ENCODE results near the gene GTPBP4.
A peak's percentile ranks its signal among the peaks of the same experiment; 100 is the strongest.

The GTPBP4 gene

GRCh38 chr10:974785-975074, 13.5 kb upstream of the GTPBP4 start:
- no peak overlapping the region for H3K4me3 ChIP-seq (ENCODE audit: low read depth, low read length)
- TF ChIP-seq MYC (IDR thresholded peaks at IDR 0.05; ENCODE audit: low read depth, low read length) = no peak
- DNase-seq (ENCODE audit: low read depth) = no peak

GRCh38 chr10:976316-976715, 11.9 kb upstream of the GTPBP4 start:
- TF ChIP-seq POLR2A (IDR thresholded peaks at IDR 0.05; ENCODE audit: extremely low read depth, insufficient read length) (no peak), CTCF (IDR thresholded peaks at IDR 0.05; ENCODE audit: low read depth, low read length) (no peak), MYC (IDR thresholded peaks at IDR 0.05; ENCODE audit: low read depth, low read length) (no peak)
- TF ChIP-seq, protein P1, sequence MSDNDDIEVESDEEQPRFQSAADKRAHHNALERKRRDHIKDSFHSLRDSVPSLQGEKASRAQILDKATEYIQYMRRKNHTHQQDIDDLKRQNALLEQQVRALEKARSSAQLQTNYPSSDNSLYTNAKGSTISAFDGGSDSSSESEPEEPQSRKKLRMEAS (IDR thresholded peaks at IDR 0.05; ENCODE audit: low read depth, low read length) = no peak
- DNase-seq (ENCODE audit: low read depth) = no peak
- H3K4me3 ChIP-seq (ENCODE audit: low read depth, low read length) = no peak overlapping the region

DNA sequence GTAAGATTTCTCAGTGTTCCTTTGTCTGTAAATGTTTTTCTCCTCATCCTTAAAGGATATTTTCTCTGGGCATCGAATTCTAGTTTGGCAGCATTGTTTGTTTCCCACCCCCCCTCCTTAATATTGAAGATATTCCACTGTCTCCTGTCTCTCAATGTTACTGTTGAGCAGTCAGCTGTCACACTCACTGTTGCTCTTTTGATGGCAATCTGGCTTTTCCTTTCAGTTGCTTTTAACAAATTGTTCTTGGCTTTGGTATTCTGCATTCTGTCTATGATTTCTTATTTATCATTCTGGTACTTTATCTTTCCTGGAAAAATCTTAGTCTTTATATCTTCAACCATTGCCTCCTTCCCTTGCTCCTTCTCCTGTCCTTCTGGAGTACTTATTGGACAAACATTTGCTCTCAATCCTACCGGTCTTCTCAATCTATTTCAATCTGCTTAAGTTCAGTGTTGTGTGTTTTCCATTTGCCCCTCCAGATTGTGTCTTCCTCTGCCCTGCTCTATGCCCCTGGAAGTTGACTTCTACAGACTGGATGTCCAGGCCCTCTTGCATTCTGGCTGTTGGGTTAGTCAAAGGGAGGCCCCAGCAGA, 9.3 kb upstream of the GTPBP4 start:
- TF ChIP-seq MYC (IDR thresholded peaks at IDR 0.05; ENCODE audit: low read depth, low read length) = no peak
- TF ChIP-seq, protein P1 (IDR thresholded peaks at IDR 0.05; ENCODE audit: low read depth, low read length) = no peak
- no peak for TF ChIP-seq POLR2A (IDR thresholded peaks at IDR 0.05; ENCODE audit: extremely low read depth, insufficient read length)
- TF ChIP-seq CTCF (IDR thresholded peaks at IDR 0.05; ENCODE audit: low read depth, low read length) = no peak
- DNase-seq (ENCODE audit: low read depth) = peak; percentile 29
- no peak overlapping the region for H3K4me3 ChIP-seq (ENCODE audit: low read depth, low read length)

- no peak overlapping the region for H3K4me3 ChIP-seq (ENCODE audit: low read depth, low read length)
- TF ChIP-seq, protein P1 (IDR thresholded peaks at IDR 0.05; ENCODE audit: low read depth, low read length) = no peak
- TF ChIP-seq MYC (IDR thresholded peaks at IDR 0.05; ENCODE audit: low read depth, low read length) (no peak), POLR2A (IDR thresholded peaks at IDR 0.05; ENCODE audit: extremely low read depth, insufficient read length) (no peak), CTCF (IDR thresholded peaks at IDR 0.05; ENCODE audit: low read depth, low read length) (no peak)
- no peak for DNase-seq (ENCODE audit: low read depth)
Observed at GRCh38 chr10:980468-981093, 7.7 kb upstream of the GTPBP4 start.

GRCh38 chr10:983401-983800, 4.8 kb upstream of the GTPBP4 start:
- no peak for TF ChIP-seq MYC (IDR thresholded peaks at IDR 0.05; ENCODE audit: low read depth, low read length)
- no peak for TF ChIP-seq CTCF (IDR thresholded peaks at IDR 0.05; ENCODE audit: low read depth, low read length)
- TF ChIP-seq, protein P1 (IDR thresholded peaks at IDR 0.05; ENCODE audit: low read depth, low read length) = no peak
- TF ChIP-seq POLR2A (IDR thresholded peaks at IDR 0.05; ENCODE audit: extremely low read depth, insufficient read length) = no peak
- DNase-seq (ENCODE audit: low read depth) = no peak
- no peak overlapping the region for H3K4me3 ChIP-seq (ENCODE audit: low read depth, low read length)

- no peak overlapping the region for H3K4me3 ChIP-seq (ENCODE audit: low read depth, low read length)
- TF ChIP-seq MYC (IDR thresholded peaks at IDR 0.05; ENCODE audit: low read depth, low read length) = no peak
- TF ChIP-seq, protein P1 (IDR thresholded peaks at IDR 0.05; ENCODE audit: low read depth, low read length) = no peak
- DNase-seq (ENCODE audit: low read depth) = no peak
Observed at GRCh38 chr10:983971-984655, 4.1 kb upstream of the GTPBP4 start.
